HG03025 (cell line): Measurements from ENCODE around the gene PCYT1A.
"Not testable (repeated sequence)": the region's sequence is repeated elsewhere in the genome, so short reads cannot be mapped to it uniquely, and the experiment has no call there.

Experiments
- ATAC-seq: cut with Tn5 transposase; IDR thresholded peaks from one replicate; pipeline ENCODE4 v1.9.1; 2021; ENCODE audit warnings: mild to moderate bottlenecking, moderate library complexity; ENCODE audit not compliant: unreplicated experiment, low FRiP score

PCYT1A gene

DNA sequence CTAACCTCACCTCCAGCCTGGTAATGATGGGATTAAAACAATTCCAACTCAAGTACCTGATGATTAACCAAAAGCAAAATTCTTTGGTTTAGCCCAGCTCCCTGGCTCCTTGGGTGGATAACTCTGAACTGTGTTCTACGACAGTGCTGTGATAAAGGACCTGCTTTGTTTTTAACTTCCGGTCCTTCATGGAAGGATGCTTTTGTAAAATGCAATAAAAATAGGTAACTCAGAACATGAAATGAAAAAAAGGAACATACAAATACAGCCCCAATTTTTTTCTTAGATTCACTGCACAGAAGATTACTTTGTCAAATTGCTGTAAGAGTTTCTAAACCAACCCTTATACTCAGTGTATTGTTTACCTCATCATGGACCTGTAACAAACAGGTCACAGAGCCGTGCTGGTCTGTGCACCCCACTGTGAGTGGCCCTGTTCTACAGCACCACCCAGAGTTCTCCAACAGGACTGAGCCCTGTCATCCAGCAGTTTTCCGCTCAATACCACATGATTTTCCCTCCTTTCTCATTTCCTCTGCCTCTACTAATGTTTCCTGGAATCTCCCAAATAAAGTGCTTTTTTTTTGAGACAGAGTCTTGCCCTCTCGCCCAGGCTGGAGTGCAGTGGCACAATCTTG lies 4.9 kb upstream of the PCYT1A start:
- no peak for ATAC-seq

DNA sequence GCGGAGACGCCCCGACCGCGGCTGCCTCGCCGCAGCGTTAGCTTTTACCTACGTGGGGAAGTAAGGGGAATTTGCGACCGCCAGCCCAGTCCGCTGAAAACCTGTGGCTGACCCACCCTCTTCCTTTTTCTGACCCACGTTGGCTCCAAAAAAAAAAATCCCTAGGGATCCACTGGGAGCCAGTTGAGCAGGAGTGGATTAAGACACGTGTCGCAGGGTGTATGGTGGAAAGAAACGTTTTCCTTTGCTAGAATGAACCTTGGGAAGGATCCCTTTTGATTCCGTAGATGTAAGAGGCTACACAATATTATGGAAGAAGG lies 575 bp upstream of the PCYT1A start:
- no peak for ATAC-seq

GRCh38 chr3:196287090-196287439 lies 461 bp downstream of the PCYT1A start:
- peak; percentile 13 for ATAC-seq

GRCh38 chr3:196284396-196284795 lies 3.1 kb downstream of the PCYT1A start:
- no peak for ATAC-seq

- no peak for ATAC-seq
These were observed 5.6 kb downstream of the PCYT1A start for GRCh38 chr3:196281962-196282361.

GRCh38 chr3:196280689-196281440 lies 6.7 kb downstream of the PCYT1A start:
- no peak for ATAC-seq

- no peak for ATAC-seq
These were observed 12.4 kb downstream of the PCYT1A start for GRCh38 chr3:196275126-196275525.

- peak; percentile 62 for ATAC-seq
These were observed 12.9 kb downstream of the PCYT1A start for GRCh38 chr3:196274585-196274984.

GRCh38 chr3:196273655-196274054 lies 13.9 kb downstream of the PCYT1A start:
- ATAC-seq, result no peak

GRCh38 chr3:196272826-196273225 lies 14.7 kb downstream of the PCYT1A start:
- ATAC-seq, result no peak

DNA sequence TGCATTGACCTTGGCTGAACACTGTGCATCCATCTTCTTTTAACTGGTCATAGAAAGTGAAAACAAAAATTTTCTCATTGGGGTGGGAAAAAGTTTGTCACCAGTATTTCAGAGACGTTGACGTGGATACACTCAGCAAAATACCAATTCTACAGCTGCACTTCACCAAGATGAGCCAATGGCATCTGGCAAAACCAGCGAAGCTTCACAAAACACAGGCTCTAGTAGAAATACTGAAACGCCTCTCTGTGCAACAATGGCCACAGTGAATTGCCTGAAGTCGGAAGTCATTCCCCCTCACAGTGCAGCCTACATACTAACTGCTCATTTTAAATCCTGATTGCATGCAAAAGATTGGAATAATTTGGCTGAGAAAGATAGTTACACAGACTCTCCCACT lies 17.0 kb downstream of the PCYT1A start:
- no peak for ATAC-seq

DNA sequence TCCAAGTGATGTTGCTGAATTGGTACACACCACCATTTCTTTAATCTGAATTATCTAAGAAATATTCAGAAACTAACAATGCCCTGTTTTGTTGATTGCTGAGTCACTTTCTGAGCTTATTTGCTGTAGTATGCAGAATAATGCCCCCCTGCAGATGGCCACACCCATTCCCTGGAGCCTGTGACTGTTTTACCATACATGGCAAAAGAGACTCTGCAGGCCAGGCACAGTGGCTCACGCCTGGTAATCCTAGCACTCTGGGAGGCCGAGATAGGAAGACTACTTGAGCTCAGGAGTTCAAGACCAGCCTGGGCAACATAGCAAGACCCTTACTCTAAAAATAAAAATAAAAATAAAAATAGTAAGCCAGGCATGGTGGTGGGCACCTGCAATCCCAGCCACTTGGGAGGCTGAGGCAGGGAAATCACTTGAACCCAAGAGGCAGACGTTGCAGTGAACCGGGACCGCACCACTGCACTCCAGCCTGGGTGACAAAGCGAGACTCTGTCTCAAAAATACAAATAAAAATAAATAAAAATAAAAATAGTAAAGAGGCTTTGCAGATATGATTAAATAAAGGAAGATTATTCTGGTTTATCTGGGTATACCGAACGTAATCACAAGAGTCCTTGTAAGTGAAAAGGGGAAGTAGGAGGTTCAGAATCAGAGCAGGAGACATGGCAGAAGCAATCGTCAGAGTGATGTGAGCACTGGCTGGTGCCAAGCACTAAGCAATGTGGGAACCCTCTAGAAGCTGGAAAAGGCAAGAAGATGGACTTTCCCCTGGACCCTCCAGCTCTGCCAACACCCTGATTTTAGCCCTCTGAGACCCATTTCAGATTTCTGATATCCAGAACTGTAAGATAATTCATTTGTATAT lies 19.0 kb downstream of the PCYT1A start:
- ATAC-seq, result no peak

- no peak for ATAC-seq
These were observed 23.7 kb downstream of the PCYT1A start for GRCh38 chr3:196263819-196264218.

- no peak for ATAC-seq
These were observed 26.7 kb downstream of the PCYT1A start for GRCh38 chr3:196260784-196261183.

DNA sequence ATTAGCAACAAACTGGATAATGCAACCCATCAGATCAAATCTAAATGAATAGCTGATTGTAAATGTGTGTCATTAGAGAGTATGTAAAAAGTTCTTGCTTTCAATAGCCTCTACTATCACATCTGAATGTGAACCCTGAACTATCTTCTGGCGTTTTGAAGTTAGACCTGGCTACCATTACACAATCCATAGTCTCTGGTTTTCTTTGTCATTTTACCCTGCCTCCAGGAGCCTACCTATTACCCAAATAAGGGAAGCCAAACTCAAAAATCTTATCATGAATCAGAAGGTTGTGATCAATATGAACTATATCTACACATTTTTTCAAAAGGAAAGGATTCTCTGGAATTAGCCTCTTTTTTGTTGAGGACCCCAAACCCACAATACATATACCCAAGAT lies 31.8 kb downstream of the PCYT1A start:
- ATAC-seq, result no peak

GRCh38 chr3:196254376-196255283 lies 32.9 kb downstream of the PCYT1A start:
- no peak for ATAC-seq

DNA sequence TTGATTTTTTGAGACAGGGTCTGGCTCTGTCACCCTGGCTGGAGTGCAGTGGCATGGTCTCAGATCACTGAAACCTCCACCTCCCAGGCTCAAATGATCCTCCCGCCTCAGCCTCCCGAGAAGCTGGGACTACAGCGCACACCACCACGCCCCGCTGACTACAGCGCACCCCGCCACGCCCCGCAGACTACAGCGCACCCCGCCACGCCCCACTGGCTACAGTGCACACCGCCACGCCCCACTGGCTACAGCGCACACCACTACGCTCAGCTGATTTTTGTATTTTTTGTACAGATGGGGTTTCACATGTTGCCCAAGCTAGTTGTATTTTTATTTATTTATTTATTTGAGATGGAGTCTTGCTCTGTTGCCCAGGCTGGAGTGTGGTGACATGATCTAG lies 35.6 kb downstream of the PCYT1A start:
- ATAC-seq, result no peak

GRCh38 chr3:196246612-196247308 lies 40.8 kb downstream of the PCYT1A start:
- ATAC-seq, result no peak

GRCh38 chr3:196244166-196244565 lies 43.4 kb downstream of the PCYT1A start:
- not testable (repeated sequence) for ATAC-seq

DNA sequence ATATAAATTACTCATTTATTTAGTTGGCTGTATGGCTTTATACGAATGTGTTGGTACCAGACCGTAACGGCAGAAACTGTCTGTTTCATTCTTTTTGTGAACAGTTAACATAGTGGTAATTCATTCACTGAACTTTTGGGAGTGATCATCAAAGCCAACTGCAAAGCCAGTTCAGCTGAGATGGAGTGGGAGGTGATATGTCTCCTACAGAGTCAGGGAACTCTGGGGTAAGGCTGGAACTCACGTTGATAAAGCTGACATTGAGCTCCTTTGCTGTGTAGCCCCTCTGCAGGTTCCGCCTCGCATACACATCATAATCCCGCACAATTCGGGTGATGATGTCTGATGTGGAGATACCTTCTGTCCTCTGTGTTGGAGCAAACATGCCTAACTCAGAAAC lies 45.8 kb downstream of the PCYT1A start:
- ATAC-seq, result no peak
